HEK293 (cell line): Measurements from ENCODE around the gene IL1RN.

ENCODE experiments used
- CTCF ChIA-PET: fragments of 350-600 bp; formaldehyde crosslinking; extraction: SDS; loops from one replicate; lab custom pipeline; 2021; ENCODE audit warnings: antibody characterized with exemption; lab: Yijun Ruan, JAX
- POLR2A ChIA-PET: fragments of 300-600 bp; formaldehyde crosslinking; extraction: SDS; loops from one replicate; lab custom pipeline; 2020; ENCODE audit warnings: antibody characterized with exemption, inconsistent platforms; lab: Yijun Ruan, JAX
- H3K27ac ChIP-seq: fragments of 200-500 bp; sonication (Bioruptor generic); 2 replicates; pipeline ENCODE4 v1.5.1; 2014; ENCODE audit warnings: low read depth, low read length, control low read depth, inconsistent platforms; ENCODE audit errors: extremely low read depth
- H3K36me3 ChIP-seq, 2 experiments: fragments of 200-500 bp in 1 of 2; sonication (Bioruptor generic) in 1 of 2; 1 replicate in 1 of 2; 2 replicates in 1 of 2; pipeline ENCODE4 v1.5.1; 2014 to 2017; ENCODE audit warnings: inconsistent platforms in 2 of 2, low read length in 2 of 2; ENCODE audit not compliant: control insufficient read depth in 2 of 2, insufficient read depth in 1 of 2
- H3K4me1 ChIP-seq: fragments of 200-500 bp; sonication (Bioruptor generic); 2 replicates; pipeline ENCODE4 v1.5.1; 2014; ENCODE audit warnings: mild to moderate bottlenecking, low read length, inconsistent platforms; ENCODE audit not compliant: control insufficient read depth, insufficient read depth
- H3K4me3 ChIP-seq: 2 replicates; pipeline ENCODE4 v1.5.1; 2011; ENCODE audit warnings: low read depth, mild to moderate bottlenecking, control low read depth, low read length, moderate library complexity
- H3K9me3 ChIP-seq: fragments of 200-500 bp; sonication (Bioruptor generic); 2 replicates; pipeline ENCODE4 v1.5.1; 2014; ENCODE audit warnings: low read depth, low read length, inconsistent platforms; ENCODE audit not compliant: control insufficient read depth, insufficient read depth
- AEBP2 ChIP-seq: fragments of 450-650 bp; formaldehyde crosslinking; IDR thresholded peaks from 2 replicates; pipeline ENCODE4 v1.5.1; 2016; ENCODE audit warnings: missing biosample characterization, missing genetic modification characterization, borderline replicate concordance
- CTCF ChIP-seq: fragments of 450-650 bp; formaldehyde crosslinking; IDR thresholded peaks from 2 replicates; pipeline ENCODE4 v1.5.1; 2016; ENCODE audit warnings: missing biosample characterization, missing genetic modification characterization
- PRDM10 ChIP-seq: fragments of 450-650 bp; formaldehyde crosslinking; IDR thresholded peaks from 2 replicates; pipeline ENCODE4 v1.5.1; 2016; ENCODE audit warnings: missing biosample characterization, missing genetic modification characterization
- SP7 ChIP-seq: fragments of 450-650 bp; formaldehyde crosslinking; IDR thresholded peaks from 2 replicates; pipeline ENCODE4 v1.5.1; 2016; ENCODE audit warnings: missing biosample characterization, missing genetic modification characterization
- ZBTB10 ChIP-seq: fragments of 450-650 bp; formaldehyde crosslinking; IDR thresholded peaks from 2 replicates; pipeline ENCODE4 v1.5.1; 2016; ENCODE audit warnings: missing biosample characterization, missing genetic modification characterization
- ZBTB21 ChIP-seq: fragments of 450-650 bp; formaldehyde crosslinking; IDR thresholded peaks from 2 replicates; pipeline ENCODE4 v1.5.1; 2017; ENCODE audit warnings: missing biosample characterization, missing genetic modification characterization
- ZNF148 ChIP-seq: fragments of 450-650 bp; formaldehyde crosslinking; IDR thresholded peaks from 2 replicates; pipeline ENCODE4 v1.5.0; 2017; ENCODE audit warnings: missing biosample characterization, missing genetic modification characterization, borderline replicate concordance
- ZNF214 ChIP-seq: fragments of 450-650 bp; formaldehyde crosslinking; IDR thresholded peaks from 2 replicates; pipeline ENCODE4 v1.5.1; 2017; ENCODE audit warnings: missing biosample characterization, mild to moderate bottlenecking, missing genetic modification characterization, borderline replicate concordance
- ZNF266 ChIP-seq: fragments of 450-650 bp; formaldehyde crosslinking; IDR thresholded peaks from 2 replicates; pipeline ENCODE4 v1.5.1; 2016; ENCODE audit warnings: missing biosample characterization, missing genetic modification characterization, low read depth
- ZNF366 ChIP-seq: fragments of 450-650 bp; formaldehyde crosslinking; conservative IDR thresholded peaks from 2 replicates; pipeline ENCODE4 v1.5.1; 2016; ENCODE audit warnings: missing biosample characterization, missing genetic modification characterization
- ZNF391 ChIP-seq: fragments of 450-650 bp; formaldehyde crosslinking; IDR thresholded peaks from 2 replicates; pipeline ENCODE4 v1.5.1; 2016; ENCODE audit warnings: low read depth, missing biosample characterization, missing genetic modification characterization, borderline replicate concordance
- ZNF416 ChIP-seq: fragments of 450-650 bp; formaldehyde crosslinking; IDR thresholded peaks from 2 replicates; pipeline ENCODE4 v1.5.1; 2016; ENCODE audit warnings: missing biosample characterization, missing genetic modification characterization
- ZNF423 ChIP-seq: fragments of 450-650 bp; formaldehyde crosslinking; IDR thresholded peaks from 2 replicates; pipeline ENCODE4 v1.5.1; 2016; ENCODE audit warnings: missing biosample characterization, missing genetic modification characterization
- ZNF621 ChIP-seq: fragments of 450-650 bp; formaldehyde crosslinking; IDR thresholded peaks from 2 replicates; pipeline ENCODE4 v1.5.1; 2017; ENCODE audit warnings: missing biosample characterization, missing genetic modification characterization
- ZNF791 ChIP-seq: fragments of 450-650 bp; formaldehyde crosslinking; IDR thresholded peaks from 2 replicates; pipeline ENCODE4 v1.5.1; 2016; ENCODE audit warnings: missing biosample characterization, missing genetic modification characterization

Gene IL1RN

GRCh38 chr2:113172721-113173541, 45.5 kb downstream of the IL1RN start:
- ChIA-PET POLR2A (no interaction called here), CTCF (interaction anchor here (0.8 to 2.3 kb wide), 3 partner anchors 26 to 217 kb away, joined by 4 to 12 read pairs (median 4); no protein-coding TSS in a partner anchor)
- Histone ChIP-seq H3K27ac (no peak overlapping the region), H3K36me3 (no peaks in the 10 kb centered on the region), H3K4me3 (no peak overlapping the region), H3K4me1 (no peaks in the 10 kb centered on the region), H3K9me3 (no peaks in the 10 kb centered on the region)
- TF ChIP-seq ZNF391 (tag by site-specific recombination), result no peak
- TF ChIP-seq ZNF416, result no peak
- no peak for TF ChIP-seq ZNF423 (tag by site-specific recombination)
- TF ChIP-seq SP7 (tag by site-specific recombination), result no peak
- no peak for TF ChIP-seq ZNF791
- no peak for TF ChIP-seq ZBTB10 (tag by site-specific recombination)
- no peak for TF ChIP-seq AEBP2
- TF ChIP-seq CTCF (tag by site-specific recombination), result no peak
- no peak for TF ChIP-seq ZNF266 (tag by site-specific recombination)
- TF ChIP-seq ZNF214 (tag by site-specific recombination), result no peak
- no peak for TF ChIP-seq ZNF366 (tag by site-specific recombination)
- TF ChIP-seq ZBTB21 (tag by site-specific recombination), result no peak
- no peak for TF ChIP-seq PRDM10 (tag by site-specific recombination)
- TF ChIP-seq ZNF621 (tag by site-specific recombination), result no peak
- TF ChIP-seq ZNF148 (tag by site-specific recombination), result no peak
